ENCODE measurements around the gene ATP6V1F. TPM values are rescaled to one million over a fixed set of nuclear protein-coding genes. Genes with fewer than 3 reads are reported as not detected.

The ATP6V1F gene
- polyA plus RNA-seq, 1 donor: 132 TPM

DNA sequence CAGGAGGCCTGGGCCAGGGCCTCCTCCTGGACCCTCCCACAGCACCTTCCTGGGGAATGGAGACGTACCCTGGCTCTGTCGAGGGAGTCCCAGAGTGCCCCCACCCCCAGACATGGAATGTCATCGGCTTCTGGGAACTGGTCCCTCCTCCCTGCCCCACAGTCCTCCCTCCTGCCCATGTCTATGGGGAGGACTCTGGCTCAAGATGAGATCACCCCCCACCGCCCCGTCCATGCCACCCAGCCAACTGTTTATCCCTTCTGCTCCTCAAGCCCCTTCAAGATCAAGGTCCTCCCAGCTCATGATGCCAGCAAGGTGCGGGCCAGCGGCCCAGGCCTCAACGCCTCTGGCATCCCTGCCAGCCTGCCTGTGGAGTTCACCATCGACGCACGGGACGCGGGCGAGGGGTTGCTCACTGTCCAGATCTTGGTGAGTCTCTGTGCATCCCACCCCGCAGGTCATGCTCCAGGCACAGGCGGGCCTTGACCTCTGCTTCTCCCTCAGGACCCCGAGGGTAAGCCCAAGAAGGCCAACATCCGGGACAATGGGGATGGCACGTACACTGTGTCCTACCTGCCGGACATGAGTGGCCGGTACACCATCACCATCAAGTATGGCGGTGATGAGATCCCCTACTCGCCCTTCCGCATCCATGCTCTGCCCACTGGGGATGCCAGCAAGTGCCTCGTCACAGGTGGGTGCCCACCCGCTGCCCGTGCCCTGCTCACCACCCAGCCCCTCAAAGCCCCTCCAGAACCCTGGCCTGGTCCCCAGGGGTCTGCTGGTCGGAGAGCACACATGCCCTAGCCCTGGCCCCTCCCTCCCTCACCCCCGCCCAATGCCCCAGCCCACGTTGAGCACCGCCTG is 14.1 kb upstream of the ATP6V1F start:
- no peak for DNase-seq (ENCODE audit: low read depth)

DNA sequence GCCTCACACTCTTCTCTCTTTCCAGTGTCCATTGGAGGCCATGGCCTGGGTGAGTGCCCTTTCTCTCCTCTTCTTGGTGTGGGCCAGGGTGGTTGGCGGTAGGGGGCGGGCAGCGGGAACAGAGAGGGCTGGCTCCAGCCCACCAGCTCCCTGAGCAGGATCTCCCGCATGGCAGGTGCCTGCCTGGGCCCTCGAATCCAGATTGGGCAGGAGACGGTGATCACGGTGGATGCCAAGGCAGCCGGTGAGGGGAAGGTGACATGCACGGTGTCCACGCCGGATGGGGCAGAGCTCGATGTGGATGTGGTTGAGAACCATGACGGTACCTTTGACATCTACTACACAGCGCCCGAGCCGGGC is 13.5 kb upstream of the ATP6V1F start:
- no peak for DNase-seq (ENCODE audit: low read depth)

- DNase-seq (ENCODE audit: low read depth): no peak
Observed at GRCh38 chr7:128849804-128850490, 12.7 kb upstream of the ATP6V1F start.

DNA sequence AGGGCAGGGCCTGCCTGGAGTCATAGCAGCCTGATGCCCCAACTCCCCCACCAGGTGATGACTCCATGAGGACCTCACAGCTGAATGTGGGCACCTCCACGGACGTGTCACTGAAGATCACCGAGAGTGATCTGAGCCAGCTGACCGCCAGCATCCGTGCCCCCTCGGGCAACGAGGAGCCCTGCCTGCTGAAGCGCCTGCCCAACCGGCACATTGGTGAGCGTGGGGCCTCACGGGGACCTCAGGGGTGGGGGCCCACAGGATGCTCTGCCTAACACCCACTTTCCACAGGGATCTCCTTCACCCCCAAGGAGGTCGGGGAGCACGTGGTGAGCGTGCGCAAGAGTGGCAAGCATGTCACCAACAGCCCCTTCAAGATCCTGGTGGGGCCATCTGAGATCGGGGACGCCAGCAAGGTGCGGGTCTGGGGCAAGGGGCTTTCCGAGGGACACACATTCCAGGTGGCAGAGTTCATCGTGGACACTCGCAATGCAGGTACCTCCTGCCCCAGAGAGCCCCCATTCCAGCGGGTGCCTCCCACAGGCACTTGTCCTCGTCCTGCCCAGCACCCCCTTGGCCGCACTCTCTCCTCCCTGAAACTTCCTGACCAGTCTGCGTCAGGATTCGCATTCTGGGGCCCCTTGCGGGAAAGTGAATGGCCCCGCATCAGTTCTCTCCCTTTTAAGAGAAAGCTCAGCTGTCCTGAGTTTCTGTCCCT is 10.0 kb upstream of the ATP6V1F start:
- DNase-seq (ENCODE audit: low read depth): no peak

GRCh38 chr7:128853799-128854198 is 8.9 kb upstream of the ATP6V1F start:
- no peak for DNase-seq (ENCODE audit: low read depth)

DNA sequence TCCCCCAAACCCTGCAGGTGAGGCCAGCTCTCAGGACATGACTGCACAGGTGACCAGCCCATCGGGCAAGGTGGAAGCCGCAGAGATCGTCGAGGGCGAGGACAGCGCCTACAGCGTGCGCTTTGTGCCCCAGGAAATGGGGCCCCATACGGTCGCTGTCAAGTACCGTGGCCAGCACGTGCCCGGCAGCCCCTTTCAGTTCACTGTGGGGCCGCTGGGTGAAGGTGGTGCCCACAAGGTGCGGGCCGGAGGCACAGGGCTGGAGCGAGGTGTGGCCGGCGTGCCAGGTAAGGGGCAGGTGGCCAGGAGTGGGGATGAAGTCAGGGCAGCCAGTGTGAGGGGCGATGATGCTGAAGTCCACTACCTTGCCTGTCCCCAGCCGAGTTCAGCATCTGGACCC is 8.3 kb upstream of the ATP6V1F start:
- no peak for DNase-seq (ENCODE audit: low read depth)

- no peak for DNase-seq (ENCODE audit: low read depth)
Observed at GRCh38 chr7:128855559-128855958, 7.1 kb upstream of the ATP6V1F start.

DNA sequence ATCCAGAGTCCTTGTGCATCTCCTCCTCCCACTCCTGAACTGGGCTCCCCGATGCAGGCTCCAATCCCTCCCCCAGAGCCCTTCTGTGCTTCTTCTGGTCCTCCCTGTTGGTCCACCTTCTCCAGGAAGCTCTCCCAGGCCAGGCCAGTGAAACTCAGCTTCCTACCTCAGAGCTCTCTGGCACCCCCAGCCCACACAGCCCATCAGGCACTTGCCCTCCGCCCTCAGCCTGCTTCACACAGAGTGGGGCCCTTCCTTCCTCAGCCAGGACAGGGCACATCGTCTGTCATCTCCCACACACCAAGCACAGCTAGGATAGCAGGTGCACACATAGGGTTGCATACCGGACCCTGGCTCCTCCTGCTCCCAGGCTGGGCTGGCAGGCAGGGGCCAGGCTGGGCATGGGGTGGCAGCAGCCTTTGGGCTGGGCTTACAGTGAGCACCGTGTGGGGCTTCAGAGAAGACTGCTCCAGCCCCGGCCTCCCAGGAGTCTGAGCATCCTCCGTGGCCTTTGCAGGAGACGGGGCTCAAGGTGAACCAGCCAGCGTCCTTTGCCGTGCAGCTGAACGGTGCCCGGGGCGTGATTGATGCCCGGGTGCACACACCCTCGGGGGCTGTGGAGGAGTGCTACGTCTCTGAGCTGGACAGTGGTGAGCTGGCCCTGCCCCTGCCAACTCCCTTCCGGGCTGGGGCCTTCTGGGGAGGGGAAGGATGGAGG is 6.5 kb upstream of the ATP6V1F start:
- DNase-seq (ENCODE audit: low read depth): no peak

DNA sequence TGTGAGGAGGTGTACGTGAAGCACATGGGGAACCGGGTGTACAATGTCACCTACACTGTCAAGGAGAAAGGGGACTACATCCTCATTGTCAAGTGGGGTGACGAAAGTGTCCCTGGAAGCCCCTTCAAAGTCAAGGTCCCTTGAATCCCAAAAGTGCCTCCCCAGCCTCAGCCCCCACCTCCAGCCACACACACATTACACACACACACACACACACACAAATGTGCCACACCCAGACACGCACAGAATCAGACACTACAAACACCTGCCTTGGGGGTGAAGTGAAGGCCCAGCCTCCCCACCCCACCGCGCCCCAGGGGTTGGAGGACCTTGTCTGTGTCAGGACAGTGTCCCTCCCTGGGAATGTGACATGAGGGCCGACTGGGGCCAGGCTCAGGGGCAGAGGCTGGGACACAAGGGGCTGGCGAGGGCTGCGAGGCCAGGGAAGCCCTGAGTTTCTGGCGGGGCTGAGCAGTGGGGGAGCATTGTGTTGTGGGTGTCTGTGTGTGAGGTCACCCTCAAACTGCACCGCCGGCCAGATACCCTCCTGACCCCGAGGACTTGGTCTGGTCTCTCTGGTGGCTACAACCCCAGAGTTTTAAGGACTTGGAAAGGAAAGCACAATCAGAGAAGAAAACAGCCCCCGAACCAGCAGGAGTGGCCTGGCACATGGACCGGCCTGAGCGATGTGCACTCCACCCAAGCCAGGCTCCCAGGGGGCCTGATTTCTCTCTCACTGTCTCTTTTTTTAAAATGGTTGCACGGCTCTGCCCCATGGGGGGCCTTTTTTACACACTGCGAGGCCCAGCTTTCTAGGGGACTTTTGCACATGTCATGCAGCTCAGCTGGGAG is 4.0 kb upstream of the ATP6V1F start:
- DNase-seq (ENCODE audit: low read depth): no peak

- DNase-seq (ENCODE audit: low read depth): no peak
Observed at GRCh38 chr7:128859232-128860157, 3.2 kb upstream of the ATP6V1F start.

DNA sequence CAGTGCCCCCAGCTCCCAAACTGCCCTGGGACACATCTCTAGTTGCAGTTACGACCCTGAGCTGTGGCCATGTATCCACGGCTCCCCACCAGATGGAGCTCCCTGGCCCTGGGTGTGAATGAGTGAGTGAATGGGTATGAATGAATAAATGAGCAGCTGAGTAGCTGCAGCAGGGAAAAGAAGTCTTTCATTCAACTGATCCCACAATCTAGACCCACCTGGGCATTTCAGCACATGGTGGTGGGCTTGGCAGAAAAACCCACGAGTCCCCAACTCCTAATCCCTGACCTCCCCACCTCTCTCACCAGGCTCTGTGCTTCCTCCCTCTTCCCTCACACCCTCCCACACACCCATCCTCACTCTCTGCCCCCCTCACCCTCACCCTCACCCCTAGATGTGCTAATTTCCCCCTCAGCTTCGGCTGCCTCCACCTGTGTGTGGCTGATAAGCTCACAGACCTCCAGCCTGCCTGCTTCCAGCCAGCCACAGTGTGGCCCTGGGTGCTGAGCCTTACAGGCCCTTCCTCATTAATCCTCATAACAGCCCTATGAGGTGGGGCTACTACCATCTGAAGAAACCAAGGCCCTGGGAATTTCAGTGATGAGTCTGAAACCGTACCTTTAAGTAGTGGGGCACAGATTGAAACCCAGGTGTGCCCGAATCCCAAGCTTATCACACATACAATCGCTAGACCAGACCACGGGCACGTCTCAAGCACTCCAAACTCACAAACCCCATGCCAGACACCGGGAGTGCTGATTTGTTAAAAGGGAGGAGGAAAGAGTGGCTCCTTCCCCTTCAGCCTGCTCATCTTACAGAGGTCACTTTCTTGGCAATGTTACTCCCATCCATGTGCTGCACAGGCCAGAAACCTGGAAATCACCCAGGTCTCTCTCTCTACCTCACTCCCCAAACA is 2.2 kb upstream of the ATP6V1F start:
- no peak for DNase-seq (ENCODE audit: low read depth)

GRCh38 chr7:128861957-128862570 is 592 bp upstream of the ATP6V1F start:
- no peak for DNase-seq (ENCODE audit: low read depth)

GRCh38 chr7:128863433-128863989 is 855 bp downstream of the ATP6V1F start:
- DNase-seq (ENCODE audit: low read depth): no peak

DNA sequence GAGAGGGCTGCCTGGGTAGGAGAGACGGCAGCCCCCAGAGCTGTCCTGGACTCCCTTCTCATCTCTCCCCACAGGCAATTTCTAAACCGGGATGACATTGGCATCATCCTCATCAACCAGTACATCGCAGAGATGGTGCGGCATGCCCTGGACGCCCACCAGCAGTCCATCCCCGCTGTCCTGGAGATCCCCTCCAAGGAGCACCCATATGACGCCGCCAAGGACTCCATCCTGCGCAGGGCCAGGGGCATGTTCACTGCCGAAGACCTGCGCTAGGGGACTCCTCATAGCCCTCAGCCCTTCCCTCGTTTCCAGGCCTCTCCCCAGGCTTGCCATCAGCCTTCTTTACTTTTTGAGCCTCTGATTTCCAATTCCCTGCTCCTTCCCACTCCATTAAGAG is 2.6 kb downstream of the ATP6V1F start:
- no peak for DNase-seq (ENCODE audit: low read depth)

DNA sequence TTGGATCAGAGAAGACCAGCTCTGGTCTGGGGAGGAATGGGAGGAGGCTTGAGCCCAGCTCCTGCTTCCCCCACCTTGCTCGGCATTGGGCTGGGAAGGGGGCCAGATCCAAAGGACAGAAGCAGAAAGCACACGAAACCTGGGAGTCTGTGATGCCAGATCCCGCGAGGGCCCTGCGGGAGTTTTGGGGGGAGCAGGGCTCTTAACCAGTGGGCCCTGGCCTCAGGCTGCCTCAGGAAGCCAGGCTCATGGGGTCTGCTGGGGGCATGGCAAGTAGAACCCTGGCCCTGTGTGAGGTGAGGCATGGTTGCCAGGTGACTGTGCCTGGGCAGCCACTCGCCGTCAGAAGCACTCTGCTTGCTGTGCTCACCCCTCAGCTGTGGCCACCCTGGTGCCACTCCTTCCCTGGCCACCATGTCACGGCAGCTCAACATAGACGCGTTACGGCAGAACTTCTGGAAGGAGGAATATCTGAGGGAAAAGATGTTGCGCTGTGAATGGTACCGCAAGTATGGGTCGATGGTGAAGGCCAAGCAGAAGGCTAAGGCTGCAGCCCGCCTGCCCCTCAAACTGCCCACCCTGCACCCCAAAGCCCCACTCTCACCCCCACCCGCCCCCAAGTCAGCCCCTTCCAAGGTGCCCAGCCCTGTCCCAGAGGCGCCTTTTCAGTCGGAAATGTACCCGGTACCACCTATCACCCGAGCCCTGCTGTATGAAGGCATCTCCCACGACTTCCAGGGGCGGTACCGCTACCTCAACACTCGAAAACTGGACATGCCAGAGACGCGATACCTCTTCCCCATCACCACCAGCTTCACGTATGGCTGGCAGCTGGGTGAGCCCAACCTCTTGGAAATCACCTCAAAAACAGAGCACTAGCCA is 3.6 kb downstream of the ATP6V1F start:
- no peak for DNase-seq (ENCODE audit: low read depth)

DNA sequence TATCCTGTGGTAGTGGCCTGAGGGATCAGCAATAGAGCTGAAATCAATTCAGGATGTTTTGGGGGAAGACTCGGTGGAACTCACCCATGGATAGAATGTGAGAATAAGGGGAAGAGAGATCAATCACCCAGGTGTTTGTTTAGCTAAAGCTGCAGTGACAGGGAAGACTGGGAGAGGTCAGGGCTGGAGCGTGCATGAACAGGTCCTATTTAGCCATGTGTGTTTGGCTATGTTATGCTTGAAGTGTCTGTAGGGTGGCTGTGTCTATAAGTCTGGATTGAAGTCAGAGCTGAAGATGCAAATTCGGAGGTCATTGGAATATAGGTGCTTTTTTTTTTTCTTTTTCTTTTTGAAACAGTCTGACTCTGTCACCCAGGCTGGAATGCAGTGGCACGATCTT is 4.6 kb downstream of the ATP6V1F start:
- no peak for DNase-seq (ENCODE audit: low read depth)
